Measurements from ENCODE around the gene ADAMTS12. TPM values are rescaled to one million over a fixed set of nuclear protein-coding genes. Genes with fewer than 3 reads are reported as not detected.

Gene ADAMTS12
- total and polyA plus RNA-seq, 2 experiments from 2014 or later, result 9.1 to 17.1 TPM

GRCh38 chr5:33748754-33749153, 143.0 kb downstream of the ADAMTS12 start:
- Histone ChIP-seq H3K27ac (ENCODE audit: low read depth) (no peak overlapping the region), H3K4me3 (no peak overlapping the region), H3K79me2 (replicated peaks; ENCODE audit: insufficient read depth) (peaks cover 3% of the 10 kb centered on the region; the same call in 1 of the 2 replicates), H3K27me3 (ENCODE audit: insufficient read depth) (no peaks in the 10 kb centered on the region), H2AFZ (no peak overlapping the region), H3K4me2 (no peak overlapping the region), H3K9me2 (ENCODE audit: insufficient read depth) (no peaks in the 10 kb centered on the region), H3K4me1 (ENCODE audit: insufficient read depth) (no peaks in the 10 kb centered on the region), H4K20me1 (replicated peaks; ENCODE audit: insufficient read depth) (no peaks in the 10 kb centered on the region), H3F3A (replicated peaks; ENCODE audit: low read depth) (no peaks in the 10 kb centered on the region), H3K36me3 (ENCODE audit: insufficient read depth) (no peaks in the 10 kb centered on the region)
- Mint-ChIP-seq H3K27me3 (ENCODE audit: insufficient read depth, low read depth, poor library complexity) (peaks cover 2% of the 10 kb centered on the region), H3K4me1 (peaks cover 1% of the 10 kb centered on the region; the same call in 1 of the 3 replicates), H3K4me3 (no peak overlapping the region), H3K9me3 (no peaks in the 10 kb centered on the region), H3K27ac (no peak overlapping the region), H3K36me3 (ENCODE audit: low read depth) (no peaks in the 10 kb centered on the region)
- DNase-seq (ENCODE audit: low spot score) (no peak), ATAC-seq (no peak)
- no peak for TF ChIP-seq ZNF331 (CRISPR knock-in tag; IDR thresholded peaks at IDR 0.05; ENCODE audit: low read depth)

GRCh38 chr5:33745101-33745770, 146.6 kb downstream of the ADAMTS12 start:
- H3K4me3 ChIP-seq, result no peak overlapping the region
- DNase-seq (ENCODE audit: low spot score), result no peak
- peaks cover 8% of the 10 kb centered on the region for H3K4me1 Mint-ChIP-seq
- no peaks in the 10 kb centered on the region for H3K9me2 ChIP-seq (ENCODE audit: insufficient read depth)
- H3K4me2 ChIP-seq, result no peak overlapping the region
- H3F3A ChIP-seq (replicated peaks; ENCODE audit: low read depth), result no peaks in the 10 kb centered on the region
- peaks cover 8% of the 10 kb centered on the region; the same call in 1 of the 2 replicates for H3K4me1 ChIP-seq (ENCODE audit: insufficient read depth)
- H3K27me3 ChIP-seq (ENCODE audit: insufficient read depth), result no peaks in the 10 kb centered on the region
- H3K27ac Mint-ChIP-seq, result no peak overlapping the region
- H4K20me1 ChIP-seq (replicated peaks; ENCODE audit: insufficient read depth), result no peaks in the 10 kb centered on the region
- no peak for ATAC-seq
- H3K27me3 Mint-ChIP-seq (ENCODE audit: insufficient read depth, low read depth, poor library complexity), result peaks cover 4% of the 10 kb centered on the region
- H2AFZ ChIP-seq, result no peak overlapping the region
- H3K4me3 Mint-ChIP-seq, result no peak overlapping the region
- H3K9me3 Mint-ChIP-seq, result no peaks in the 10 kb centered on the region
- 0 out of 2 replicates have a peak, but pooled peaks cover 3% of the 10 kb centered on the region for H3K79me2 ChIP-seq (replicated peaks; ENCODE audit: insufficient read depth)
- H3K36me3 Mint-ChIP-seq (ENCODE audit: low read depth), result no peaks in the 10 kb centered on the region
- H3K27ac ChIP-seq (ENCODE audit: low read depth), result no peak overlapping the region
- no peaks in the 10 kb centered on the region for H3K36me3 ChIP-seq (ENCODE audit: insufficient read depth)
- TF ChIP-seq EZH2phosphoT487 (IDR thresholded peaks at IDR 0.05; ENCODE audit: unreplicated experiment) (no peak), CREB1 (CRISPR knock-in tag; IDR thresholded peaks at IDR 0.05; ENCODE audit: low read depth) (no peak), NANOG (IDR thresholded peaks at IDR 0.05; ENCODE audit: borderline replicate concordance) (no peak), JUNB (IDR thresholded peaks at IDR 0.05; ENCODE audit: unreplicated experiment) (no peak), EZH2 (IDR thresholded peaks at IDR 0.05; ENCODE audit: low read depth, unreplicated experiment) (no peak), CTCF (conservative IDR thresholded peaks at IDR 0.05; ENCODE audit: low read depth in 2 of 2) (no peak), REST (IDR thresholded peaks at IDR 0.05; ENCODE audit: unreplicated experiment) (no peak), ZNF462 (CRISPR knock-in tag; IDR thresholded peaks at IDR 0.05) (no peak), ZNF331 (CRISPR knock-in tag; IDR thresholded peaks at IDR 0.05; ENCODE audit: low read depth) (no peak), STAT1 (IDR thresholded peaks at IDR 0.05; ENCODE audit: unreplicated experiment) (no peak)

Data from GM23338 (cell line).